NCI-H82 (cell line): ENCODE data around the gene R3HDM2.
A peak's percentile ranks its signal among the peaks of the same experiment; 100 is the strongest.

Source experiments
- DNase-seq: peaks from one replicate; lab custom pipeline; 2025; lab: John Stamatoyannopoulos, UW

R3HDM2 gene

DNA sequence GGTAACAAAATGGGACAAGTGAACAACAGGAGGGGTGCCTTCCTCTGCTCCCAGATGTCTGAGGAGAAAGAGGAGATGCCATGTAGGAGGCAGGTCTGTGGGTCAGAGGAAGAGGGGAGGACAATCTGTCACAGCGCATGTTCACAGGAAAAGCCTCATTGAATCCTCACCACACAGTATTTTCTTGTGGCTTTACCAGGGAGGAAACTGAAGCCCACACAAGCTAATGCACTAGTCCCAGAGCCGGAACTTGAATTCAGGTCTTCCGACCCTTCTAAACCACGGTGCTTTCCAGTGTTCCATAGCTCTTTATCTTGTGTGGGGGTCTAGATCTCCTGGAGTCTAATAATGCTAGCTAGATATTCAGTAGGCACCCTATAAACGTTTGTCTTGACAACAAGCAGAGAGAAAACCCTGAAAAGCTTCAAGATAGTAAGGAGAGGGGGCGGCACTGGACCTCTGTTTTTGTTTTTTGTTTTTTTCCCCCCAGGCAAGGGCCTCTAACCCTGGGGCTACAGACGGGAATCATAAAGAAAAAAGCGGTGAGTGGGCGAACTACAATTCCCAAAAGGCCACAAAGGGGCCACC lies 201.7 kb downstream of the R3HDM2 start:
- peak; percentile 67 for DNase-seq

- peak; percentile 70 for DNase-seq
Observed at GRCh38 chr12:57227315-57228115, 203.3 kb downstream of the R3HDM2 start.

- DNase-seq: peak; percentile 97
Observed at GRCh38 chr12:57226588-57227314, 204.1 kb downstream of the R3HDM2 start.

DNA sequence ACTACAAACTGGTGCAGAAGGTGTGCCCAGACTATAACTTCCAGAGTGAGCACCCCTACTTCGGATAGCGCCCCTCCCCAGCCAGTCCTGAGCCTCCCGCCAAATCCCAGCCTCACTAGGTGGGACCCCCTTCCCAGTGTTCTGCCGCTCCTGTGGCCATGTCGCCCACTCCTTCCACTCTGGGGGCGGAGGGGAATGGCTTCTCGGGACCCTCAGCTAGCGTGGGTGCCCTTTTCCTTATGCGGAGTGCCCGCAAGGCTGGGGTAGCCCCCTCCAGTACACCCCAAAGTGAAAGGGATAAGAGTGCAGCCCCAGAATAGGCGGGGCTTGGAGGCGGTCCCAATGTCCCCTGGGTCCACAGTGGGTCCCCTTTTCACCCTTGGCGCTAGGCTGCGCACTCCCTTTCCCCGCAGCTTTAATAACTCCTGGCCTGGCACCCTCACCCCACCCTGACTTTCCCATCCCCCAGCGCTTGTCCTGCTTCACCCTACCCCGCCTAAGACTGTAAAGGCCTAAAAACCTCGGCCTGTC lies 205.1 kb downstream of the R3HDM2 start:
- peak; percentile 52 for DNase-seq

- peak; percentile 81 for DNase-seq
Observed at GRCh38 chr12:57224973-57225679, 205.7 kb downstream of the R3HDM2 start.

- DNase-seq: no peak
Observed at GRCh38 chr12:57224278-57224972, 206.4 kb downstream of the R3HDM2 start.

- DNase-seq: no peak
Observed at GRCh38 chr12:57223191-57224165, 207.4 kb downstream of the R3HDM2 start.

GRCh38 chr12:57222286-57223190 lies 208.3 kb downstream of the R3HDM2 start:
- peak; percentile 70 for DNase-seq

- DNase-seq: peak; percentile 46
Observed at GRCh38 chr12:57221169-57221917, 209.5 kb downstream of the R3HDM2 start.

DNA sequence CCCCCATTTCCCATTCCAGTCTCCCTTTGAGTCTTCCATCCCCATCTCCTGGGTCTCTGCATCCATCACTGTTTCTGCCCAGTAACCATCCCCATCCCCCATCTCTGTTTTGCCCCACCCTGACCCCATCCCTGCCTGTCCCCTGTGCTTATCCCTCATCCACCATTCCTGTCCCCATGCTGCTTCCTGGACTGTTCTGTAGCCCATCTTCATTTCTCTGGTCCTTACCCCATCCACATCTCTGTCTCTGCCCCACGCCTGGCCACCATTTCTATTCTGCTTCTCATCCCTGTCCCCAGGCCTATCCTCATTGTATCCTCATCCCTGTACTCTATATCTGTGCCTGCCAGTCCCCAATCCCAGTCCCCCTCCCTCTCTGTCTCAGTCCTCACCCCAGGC lies 210.1 kb downstream of the R3HDM2 start:
- no peak for DNase-seq

- DNase-seq: peak; percentile 68
Observed at GRCh38 chr12:57219993-57220754, 210.7 kb downstream of the R3HDM2 start.

DNA sequence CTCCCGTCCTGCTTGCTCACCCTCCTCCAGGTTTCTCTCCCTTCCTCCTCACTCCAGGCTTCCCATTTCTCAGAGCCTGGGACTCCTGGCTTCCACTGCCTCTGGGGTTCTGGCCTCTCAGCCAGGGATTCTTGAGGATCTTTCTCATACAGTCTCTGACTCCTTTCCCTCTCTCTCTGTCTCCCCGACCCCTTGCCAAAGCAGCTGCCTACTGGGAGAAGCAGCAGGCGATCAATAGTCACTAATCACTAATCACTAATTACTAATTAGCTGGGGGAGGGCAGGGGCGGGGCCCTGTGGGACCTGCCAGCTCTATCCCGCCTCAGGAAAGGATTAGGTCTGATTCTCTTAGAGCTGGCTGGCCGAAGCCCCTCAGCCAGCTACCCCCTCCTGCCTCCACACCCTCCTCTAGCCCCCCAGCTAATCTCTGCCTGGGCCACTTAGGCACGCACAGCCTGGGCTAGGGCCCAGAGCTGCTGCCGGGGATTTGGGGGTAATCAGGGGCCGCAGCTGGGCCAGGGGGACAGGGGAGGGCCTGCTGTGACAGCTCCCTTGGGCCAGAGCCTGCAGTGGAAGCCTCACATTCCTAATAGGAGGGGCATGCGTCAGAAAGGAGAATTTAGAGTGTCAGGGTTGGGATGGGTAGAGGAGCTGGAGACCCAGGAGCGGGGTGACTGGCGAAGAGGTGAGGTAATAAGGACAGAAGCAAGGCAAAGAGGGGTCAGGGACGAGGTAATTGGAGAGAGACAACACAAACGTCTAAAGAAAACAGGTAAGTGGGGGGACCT lies 211.4 kb downstream of the R3HDM2 start:
- peak; percentile 99 for DNase-seq

GRCh38 chr12:57218030-57218853 lies 212.6 kb downstream of the R3HDM2 start:
- DNase-seq: peak; percentile 71

GRCh38 chr12:57216921-57217879 lies 213.6 kb downstream of the R3HDM2 start:
- DNase-seq: peak; percentile 67
